Stimulated activated CD8-positive, alpha-beta memory T cell treated with anti-CD3 and anti-CD28 coated beads, Interleukin-12 subunit alpha, Interleukin-12 subunit beta, amount 100 ng/mL, for 1 hour (primary cell): ENCODE data around the gene WDR31.
"Not testable (repeated sequence)": the region's sequence is repeated elsewhere in the genome, so short reads cannot be mapped to it uniquely, and the experiment has no call there.

Experiments
- DNase-seq: peaks from one replicate; pipeline ENCODE4 v3.0.0-alpha.2; 2020; ENCODE audit warnings: low read depth

The WDR31 gene

GRCh38 chr9:113298311-113298710 lies 41.8 kb downstream of the WDR31 start:
- no peak for DNase-seq

- no peak for DNase-seq
Measured at GRCh38 chr9:113296796-113297558, 43.1 kb downstream of the WDR31 start.

- DNase-seq, result not testable (repeated sequence)
Measured at GRCh38 chr9:113296247-113296646, 43.8 kb downstream of the WDR31 start.

GRCh38 chr9:113293285-113293878 lies 46.7 kb downstream of the WDR31 start:
- DNase-seq, result no peak

- no peak for DNase-seq
Measured at GRCh38 chr9:113290052-113290607, 49.9 kb downstream of the WDR31 start.

GRCh38 chr9:113289091-113289490 lies 51.0 kb downstream of the WDR31 start:
- DNase-seq, result no peak

- DNase-seq, result no peak
Measured at GRCh38 chr9:113281356-113281755, 58.7 kb downstream of the WDR31 start.

GRCh38 chr9:113278840-113279239 lies 61.2 kb downstream of the WDR31 start:
- DNase-seq, result no peak

GRCh38 chr9:113275157-113276131 lies 64.6 kb downstream of the WDR31 start, which contains the start of the genes CDC26 and PRPF4:
TSS of gene CDC26 (minus strand) at chr9:113275572. CDS start at chr9:113272507, 3,065 bp downstream.
TSS of gene PRPF4 (plus strand) at chr9:113275658. CDS start at chr9:113275744, 86 bp downstream.
- DNase-seq, result peak; percentile 90

GRCh38 chr9:113274474-113275156 lies 65.5 kb downstream of the WDR31 start:
- peak; percentile 4 for DNase-seq

- DNase-seq, result no peak
Measured at GRCh38 chr9:113269871-113270270, 70.2 kb downstream of the WDR31 start.

GRCh38 chr9:113269355-113269754 lies 70.7 kb downstream of the WDR31 start:
- no peak for DNase-seq

GRCh38 chr9:113267911-113268566 lies 72.0 kb downstream of the WDR31 start:
- no peak for DNase-seq

GRCh38 chr9:113266174-113266573 lies 73.9 kb downstream of the WDR31 start:
- no peak for DNase-seq
